Measurements from ENCODE around the gene DNAH10.

The DNAH10 gene

DNA sequence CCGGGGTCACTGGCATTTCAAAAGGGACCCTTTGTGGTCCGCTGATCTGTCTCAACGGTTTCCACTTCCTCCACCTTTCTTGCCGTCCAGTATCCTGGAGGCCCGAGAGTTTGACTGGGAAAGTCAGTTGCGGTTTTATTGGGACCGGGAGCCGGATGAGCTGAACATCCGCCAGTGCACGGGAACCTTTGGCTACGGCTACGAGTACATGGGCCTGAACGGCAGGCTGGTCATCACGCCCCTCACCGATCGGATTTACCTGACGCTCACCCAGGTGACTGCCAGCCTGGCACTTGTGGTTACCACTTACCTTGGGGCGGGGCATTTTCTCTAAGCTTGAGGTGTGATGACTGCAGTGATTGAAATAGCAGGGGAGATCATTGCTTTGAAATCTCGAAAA is 83.8 kb downstream of the DNAH10 start:
- DNase-seq, result no peak

GRCh38 chr12:123846340-123846739 is 84.2 kb downstream of the DNAH10 start:
- DNase-seq, result no peak

- DNase-seq, result no peak
Measured at GRCh38 chr12:123847019-123847418, 84.9 kb downstream of the DNAH10 start.

DNA sequence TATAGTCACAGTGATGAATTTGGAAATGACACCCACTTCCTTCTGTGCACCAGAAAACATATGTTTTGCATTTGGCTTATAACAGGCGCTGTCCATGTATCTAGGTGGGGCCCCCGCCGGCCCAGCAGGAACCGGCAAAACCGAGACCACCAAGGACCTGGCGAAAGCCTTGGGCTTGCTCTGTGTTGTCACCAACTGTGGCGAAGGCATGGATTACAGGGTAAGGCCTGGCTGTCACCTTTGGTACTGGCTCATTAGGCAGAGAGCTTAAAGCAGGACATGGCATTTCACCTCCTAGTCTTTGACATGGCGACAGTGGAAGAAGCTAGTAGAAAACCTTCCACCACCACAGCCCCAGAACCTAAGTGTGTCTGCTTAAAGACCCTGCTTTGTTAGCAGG is 85.8 kb downstream of the DNAH10 start:
- no peak for DNase-seq

GRCh38 chr12:123849517-123849916 is 87.4 kb downstream of the DNAH10 start:
- DNase-seq, result no peak

GRCh38 chr12:123850246-123851134 is 88.4 kb downstream of the DNAH10 start:
- DNase-seq, result no peak

GRCh38 chr12:123853396-123854070 is 91.4 kb downstream of the DNAH10 start:
- no peak for DNase-seq

DNA sequence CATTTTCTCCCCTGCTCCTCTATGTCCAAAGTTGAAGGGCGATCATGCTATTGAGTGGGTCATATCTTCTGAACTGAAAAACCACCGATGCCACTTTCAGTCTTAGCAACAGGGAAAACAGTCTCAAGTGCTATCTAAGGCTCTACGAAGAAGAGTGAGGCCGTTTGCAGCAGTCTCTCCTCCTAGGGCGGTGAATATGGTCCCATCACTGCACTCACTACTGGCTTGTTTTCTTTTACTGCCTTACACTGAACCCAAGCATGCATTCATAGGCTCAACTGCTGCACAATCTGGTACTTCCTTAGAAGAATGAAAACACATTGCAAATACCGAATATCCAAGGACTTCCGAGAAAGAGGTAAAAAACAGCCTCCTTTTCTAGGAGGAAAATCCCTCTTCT is 92.1 kb downstream of the DNAH10 start:
- no peak for DNase-seq

- DNase-seq, result no peak
Measured at GRCh38 chr12:123854918-123855317, 92.8 kb downstream of the DNAH10 start.

GRCh38 chr12:123856681-123857080 is 94.6 kb downstream of the DNAH10 start:
- DNase-seq, result no peak

- no peak for DNase-seq
Measured at GRCh38 chr12:123858176-123858575, 96.1 kb downstream of the DNAH10 start.

DNA sequence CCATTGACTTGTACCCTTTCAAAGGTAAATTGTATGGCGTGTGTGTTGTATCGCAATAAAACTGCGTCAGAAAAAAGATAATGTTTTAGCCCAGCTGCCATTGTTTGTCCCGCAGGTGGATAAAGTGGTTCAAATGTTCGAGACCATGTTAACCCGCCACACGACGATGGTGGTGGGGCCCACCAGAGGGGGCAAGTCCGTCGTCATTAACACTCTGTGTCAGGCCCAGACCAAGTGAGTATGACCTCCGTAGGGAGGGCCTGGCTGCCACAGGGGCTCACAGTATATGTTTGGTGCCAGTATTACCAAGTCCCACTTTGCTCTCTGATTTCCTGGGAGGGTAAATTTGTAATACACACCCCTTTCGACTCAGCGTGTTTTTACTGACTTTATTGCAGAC is 96.9 kb downstream of the DNAH10 start:
- DNase-seq, result no peak

GRCh38 chr12:123860377-123860776 is 98.3 kb downstream of the DNAH10 start:
- no peak for DNase-seq

- no peak for DNase-seq
Measured at GRCh38 chr12:123861392-123861791, 99.3 kb downstream of the DNAH10 start.

- DNase-seq, result no peak
Measured at GRCh38 chr12:123867141-123867540, 105.0 kb downstream of the DNAH10 start.

DNA sequence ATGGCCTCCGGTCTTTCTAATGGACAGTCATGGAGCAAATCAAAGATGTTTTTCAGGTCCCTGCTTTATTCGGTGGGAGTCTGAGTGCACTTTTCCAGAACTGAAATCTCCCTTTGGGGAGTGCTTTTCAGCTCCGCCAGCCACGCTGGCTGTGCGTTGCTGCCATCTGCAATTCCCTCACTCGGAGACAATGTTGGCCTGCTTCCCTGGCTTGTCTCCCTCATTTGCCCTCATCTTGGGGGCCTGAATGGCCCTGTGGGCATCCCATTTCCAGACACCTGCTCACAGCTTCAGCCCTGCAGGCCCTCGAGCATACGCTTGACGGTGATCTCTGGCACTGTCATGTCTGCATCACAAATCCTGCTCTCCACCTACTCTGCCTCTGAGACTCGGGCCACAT is 106.7 kb downstream of the DNAH10 start:
- DNase-seq, result no peak

DNA sequence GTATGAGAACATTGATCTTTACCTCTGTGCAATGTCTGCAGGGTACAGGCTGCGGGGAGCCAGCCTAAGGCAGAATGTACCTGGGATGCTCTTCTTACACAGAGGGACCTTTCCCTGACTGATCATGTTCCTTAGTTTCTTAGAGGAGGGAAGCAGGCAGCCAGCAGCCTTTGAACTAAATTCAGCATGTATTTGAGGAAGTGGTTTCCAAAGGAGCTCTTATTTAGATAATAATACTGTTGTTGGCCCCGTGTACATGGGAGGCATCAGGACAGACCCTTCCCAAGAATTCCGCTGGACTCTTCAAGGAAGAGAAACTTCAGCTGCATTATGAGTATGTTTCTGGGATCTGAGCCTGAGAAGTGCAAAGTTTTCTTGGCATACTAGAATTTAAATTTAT is 111.7 kb downstream of the DNAH10 start:
- no peak for DNase-seq

GRCh38 chr12:123877968-123878367 is 115.9 kb downstream of the DNAH10 start:
- no peak for DNase-seq

DNA sequence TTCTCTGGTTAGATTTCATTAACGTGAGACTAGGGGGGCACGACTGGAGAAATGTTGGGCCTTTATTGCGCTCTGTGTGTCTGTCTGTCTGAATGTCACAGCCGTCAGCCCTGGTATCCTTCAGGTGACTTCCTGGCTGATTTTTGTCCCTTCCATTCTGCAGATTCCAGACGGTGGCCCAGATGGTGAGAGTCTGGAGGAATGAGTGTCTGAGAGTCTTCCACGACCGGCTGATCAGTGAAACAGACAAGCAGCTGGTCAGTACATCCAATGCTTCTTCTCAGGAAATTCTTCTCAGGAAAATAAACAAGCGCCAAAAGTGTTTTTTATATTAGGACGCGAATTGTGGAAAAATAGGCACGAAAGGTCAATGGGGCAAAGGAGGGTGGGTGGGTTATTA is 117.0 kb downstream of the DNAH10 start:
- DNase-seq, result no peak

GRCh38 chr12:123879691-123880090 is 117.6 kb downstream of the DNAH10 start:
- no peak for DNase-seq

- DNase-seq, result no peak
Measured at GRCh38 chr12:123882161-123882705, 120.1 kb downstream of the DNAH10 start.

GRCh38 chr12:123886258-123886657 is 124.2 kb downstream of the DNAH10 start:
- DNase-seq, result no peak

GRCh38 chr12:123886931-123887582 is 125.0 kb downstream of the DNAH10 start:
- DNase-seq, result no peak

DNA sequence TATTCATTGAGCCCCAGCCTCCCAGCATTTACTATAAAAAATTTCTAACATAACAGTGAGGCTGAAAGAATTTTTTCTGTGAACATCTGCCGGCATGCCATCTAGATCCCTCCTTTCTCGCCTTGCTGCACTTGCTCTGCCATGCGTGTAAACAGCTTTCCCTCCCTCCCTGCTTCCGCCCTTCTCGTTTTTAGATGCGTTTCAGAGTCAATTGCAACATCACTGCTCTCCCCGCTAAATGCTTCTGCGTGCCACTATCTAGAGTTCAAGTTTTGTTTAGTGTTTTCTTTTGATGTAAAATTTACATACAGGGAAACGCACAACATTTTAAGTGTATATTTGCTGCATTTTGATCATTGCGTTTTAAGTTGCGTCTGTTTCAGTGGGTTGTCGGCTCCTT is 126.9 kb downstream of the DNAH10 start:
- DNase-seq, result no peak

Data from stimulated activated CD4-positive, alpha-beta T cell treated with anti-CD3 and anti-CD28 coated beads, Interleukin-15, amount 100 ng/mL, for 24 hours (primary cell).